HepG2 (cell line): ENCODE results near the gene C11orf54. TPM values are rescaled to one million over a fixed set of nuclear protein-coding genes. Genes with fewer than 3 reads are reported as not detected.
A peak's percentile ranks its signal among the peaks of the same experiment; 100 is the strongest.

Experiments
- ETV5 ChIP-seq: IDR thresholded peaks from 2 replicates; pipeline ENCODE4 v1.6.1; 2018; ENCODE audit warnings: missing biosample characterization, missing genetic modification reagents, inconsistent platforms, borderline replicate concordance
- GZF1 ChIP-seq: sonication (generic); formaldehyde crosslinking; IDR thresholded peaks from 2 replicates; pipeline ENCODE4 v1.5.1; 2020; ENCODE audit warnings: mild to moderate bottlenecking, missing genetic modification reagents
- HOXA3 ChIP-seq: sonication (generic); formaldehyde crosslinking; IDR thresholded peaks from 2 replicates; pipeline ENCODE4 v1.5.0; 2020; ENCODE audit warnings: missing genetic modification reagents
- KDM1A ChIP-seq: IDR thresholded peaks from 2 replicates; pipeline ENCODE4 v1.6.1; 2016; ENCODE audit warnings: missing compliant biosample characterization
- KMT2B ChIP-seq: IDR thresholded peaks from 2 replicates; pipeline ENCODE4 v1.6.1; 2016; ENCODE audit warnings: missing genetic modification reagents, missing compliant biosample characterization
- NFRKB ChIP-seq: fragments of 450-650 bp; IDR thresholded peaks from 2 replicates; pipeline ENCODE4 v1.6.1; 2017
- NR1H2 ChIP-seq: sonication (generic); formaldehyde crosslinking; IDR thresholded peaks from 2 replicates; pipeline ENCODE4 v1.8.1; 2022; ENCODE audit warnings: low read depth, missing genetic modification reagents, borderline replicate concordance
- NR2F1 ChIP-seq, 2 experiments: fragments of 450-650 bp in 1 of 2; formaldehyde crosslinking in 1 of 2; IDR thresholded peaks; 2 replicates each; pipeline versions ENCODE4 v1.5.0 to v1.6.1; 2016 to 2020; ENCODE audit warnings: mild to moderate bottlenecking in 1 of 2, missing compliant biosample characterization in 1 of 2, missing genetic modification reagents in 1 of 2, moderate library complexity in 1 of 2
- PITX1 ChIP-seq: sonication (generic); formaldehyde crosslinking; IDR thresholded peaks from 2 replicates; pipeline ENCODE4 v1.5.1; 2020; ENCODE audit warnings: mild to moderate bottlenecking, missing genetic modification reagents
- RELA ChIP-seq: sonication (generic); formaldehyde crosslinking; IDR thresholded peaks from 2 replicates; pipeline ENCODE4 v1.4.0; 2020; ENCODE audit warnings: missing genetic modification reagents
- TAF15 ChIP-seq: fragments of 200-400 bp; formaldehyde crosslinking; IDR thresholded peaks from one replicate; pipeline ENCODE4 v1.6.1; 2018; ENCODE audit warnings: mild to moderate bottlenecking, low read depth, low read length; ENCODE audit not compliant: poor library complexity, severe bottlenecking
- ZFAT ChIP-seq: sonication (generic); formaldehyde crosslinking; conservative IDR thresholded peaks from 2 replicates; pipeline ENCODE4 v1.8.1; 2023; ENCODE audit warnings: missing genetic modification reagents, inconsistent platforms
- ZNF562 ChIP-seq: sonication (generic); formaldehyde crosslinking; IDR thresholded peaks from 2 replicates; pipeline ENCODE4 v1.8.0; 2022; ENCODE audit warnings: missing genetic modification reagents, borderline replicate concordance
- ZNF747 ChIP-seq: sonication (generic); formaldehyde crosslinking; IDR thresholded peaks from 2 replicates; pipeline ENCODE4 v1.8.1; 2023; ENCODE audit warnings: missing genetic modification reagents, mild to moderate bottlenecking, borderline replicate concordance
- polyA plus RNA-seq, 8 experiments: library from polyadenylated mRNA; depleted of rRNA in 3 of 8; stranded (reverse) in 7 of 8; unstranded in 1 of 8; fragments of >200 nt; fragmentation: Illumina TruSeq in 4 of 8; extraction: Trizol in 4 of 8; gene quantifications; 2 replicates each; pipeline versions ENCODE4 v1.2.1 to v1.2.3, GENCODE V29; 2011 to 2016; ENCODE audit warnings: low read depth in 4 of 8, missing spikeins in 1 of 8, mixed read lengths in 1 of 8; ENCODE audit not compliant: insufficient read depth in 1 of 8
- total RNA-seq, 5 experiments: library from RNA; depleted of rRNA; stranded (reverse); fragments of >200 nt; fragmentation: Illumina TruSeq; extraction: Trizol; gene quantifications; 2 replicates each; pipeline ENCODE4 v1.2.3, GENCODE V29; 2016; ENCODE audit warnings: low read depth in 1 of 5
- TF ChIP-seq, protein P1 (sequence below): sonication (generic); formaldehyde crosslinking; IDR thresholded peaks from 2 replicates; pipeline ENCODE4 v1.5.0; 2020; ENCODE audit warnings: missing genetic modification reagents, mild to moderate bottlenecking, borderline replicate concordance
- TF ChIP-seq, protein P2 (sequence below): sonication (generic); formaldehyde crosslinking; IDR thresholded peaks from 2 replicates; pipeline ENCODE4 v1.4.0; 2020; ENCODE audit warnings: missing genetic modification reagents, borderline replicate concordance
- TF ChIP-seq, protein P3 (sequence below): IDR thresholded peaks from 2 replicates; pipeline ENCODE4 v1.6.1; 2016; ENCODE audit warnings: control low read depth
- TF ChIP-seq, protein P4 (sequence below): sonication (generic); formaldehyde crosslinking; conservative IDR thresholded peaks from 2 replicates; pipeline ENCODE4 v1.8.1; 2023; ENCODE audit warnings: missing genetic modification reagents
- TF ChIP-seq, protein P5 (sequence below): sonication (generic); formaldehyde crosslinking; IDR thresholded peaks from 2 replicates; pipeline ENCODE4 v1.8.1; 2022; ENCODE audit warnings: low read depth, mild to moderate bottlenecking, missing genetic modification reagents
- TF ChIP-seq, protein P6 (sequence below): sonication (generic); formaldehyde crosslinking; IDR thresholded peaks from 2 replicates; pipeline ENCODE4 v1.4.0; 2020; ENCODE audit warnings: missing genetic modification reagents

C11orf54 gene
- total and polyA plus RNA-seq, 2 of the 13 experiments (the other 11 are each of a cell fraction or from before 2014, with no cell fraction given): 42.7 to 50.1 TPM

DNA sequence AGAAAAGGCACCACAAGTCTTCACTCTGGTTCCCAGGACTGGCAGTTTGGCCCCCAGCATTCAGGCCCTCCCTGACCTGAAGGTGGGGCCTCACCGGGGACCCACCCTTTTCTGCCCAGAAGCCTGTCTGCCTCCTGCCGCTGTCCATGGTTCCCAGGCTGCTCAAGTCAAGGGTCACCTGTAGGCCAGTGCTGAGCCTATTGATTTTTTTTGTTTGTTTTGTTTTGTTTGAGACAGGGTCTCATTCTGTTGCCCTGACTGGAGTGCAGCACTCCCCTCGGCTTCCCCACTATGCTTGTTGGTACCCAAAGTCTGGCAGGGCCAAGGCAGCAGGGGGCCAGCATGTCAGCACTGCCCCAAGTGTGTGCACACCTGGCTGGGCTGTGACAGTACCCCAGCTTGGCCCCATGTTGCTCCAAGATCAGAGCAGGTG lies 31.6 kb downstream of the C11orf54 start (continued):
- TF ChIP-seq, protein P1, sequence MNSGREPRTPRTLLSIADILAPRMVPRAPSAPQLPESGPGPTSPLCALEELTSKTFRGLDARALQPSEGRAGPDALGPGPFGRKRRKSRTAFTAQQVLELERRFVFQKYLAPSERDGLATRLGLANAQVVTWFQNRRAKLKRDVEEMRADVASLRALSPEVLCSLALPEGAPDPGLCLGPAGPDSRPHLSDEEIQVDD (CRISPR knock-in tag): no peak
- TF ChIP-seq, protein P2, sequence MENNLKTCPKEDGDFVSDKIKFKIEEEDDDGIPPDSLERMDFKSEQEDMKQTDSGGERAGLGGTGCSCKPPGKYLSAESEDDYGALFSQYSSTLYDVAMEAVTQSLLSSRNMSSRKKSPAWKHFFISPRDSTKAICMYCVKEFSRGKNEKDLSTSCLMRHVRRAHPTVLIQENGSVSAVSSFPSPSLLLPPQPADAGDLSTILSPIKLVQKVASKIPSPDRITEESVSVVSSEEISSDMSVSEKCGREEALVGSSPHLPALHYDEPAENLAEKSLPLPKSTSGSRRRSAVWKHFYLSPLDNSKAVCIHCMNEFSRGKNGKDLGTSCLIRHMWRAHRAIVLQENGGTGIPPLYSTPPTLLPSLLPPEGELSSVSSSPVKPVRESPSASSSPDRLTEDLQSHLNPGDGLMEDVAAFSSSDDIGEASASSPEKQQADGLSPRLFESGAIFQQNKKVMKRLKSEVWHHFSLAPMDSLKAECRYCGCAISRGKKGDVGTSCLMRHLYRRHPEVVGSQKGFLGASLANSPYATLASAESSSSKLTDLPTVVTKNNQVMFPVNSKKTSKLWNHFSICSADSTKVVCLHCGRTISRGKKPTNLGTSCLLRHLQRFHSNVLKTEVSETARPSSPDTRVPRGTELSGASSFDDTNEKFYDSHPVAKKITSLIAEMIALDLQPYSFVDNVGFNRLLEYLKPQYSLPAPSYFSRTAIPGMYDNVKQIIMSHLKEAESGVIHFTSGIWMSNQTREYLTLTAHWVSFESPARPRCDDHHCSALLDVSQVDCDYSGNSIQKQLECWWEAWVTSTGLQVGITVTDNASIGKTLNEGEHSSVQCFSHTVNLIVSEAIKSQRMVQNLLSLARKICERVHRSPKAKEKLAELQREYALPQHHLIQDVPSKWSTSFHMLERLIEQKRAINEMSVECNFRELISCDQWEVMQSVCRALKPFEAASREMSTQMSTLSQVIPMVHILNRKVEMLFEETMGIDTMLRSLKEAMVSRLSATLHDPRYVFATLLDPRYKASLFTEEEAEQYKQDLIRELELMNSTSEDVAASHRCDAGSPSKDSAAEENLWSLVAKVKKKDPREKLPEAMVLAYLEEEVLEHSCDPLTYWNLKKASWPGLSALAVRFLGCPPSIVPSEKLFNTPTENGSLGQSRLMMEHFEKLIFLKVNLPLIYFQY: peak; percentile 80
- peak; percentile 58; the same call in 1 of the 2 replicates for TF ChIP-seq HOXA3 (CRISPR knock-in tag)
- TF ChIP-seq ZNF747 (CRISPR knock-in tag): no peak; the same call in 1 of the 2 replicates
- TF ChIP-seq, protein P3, sequence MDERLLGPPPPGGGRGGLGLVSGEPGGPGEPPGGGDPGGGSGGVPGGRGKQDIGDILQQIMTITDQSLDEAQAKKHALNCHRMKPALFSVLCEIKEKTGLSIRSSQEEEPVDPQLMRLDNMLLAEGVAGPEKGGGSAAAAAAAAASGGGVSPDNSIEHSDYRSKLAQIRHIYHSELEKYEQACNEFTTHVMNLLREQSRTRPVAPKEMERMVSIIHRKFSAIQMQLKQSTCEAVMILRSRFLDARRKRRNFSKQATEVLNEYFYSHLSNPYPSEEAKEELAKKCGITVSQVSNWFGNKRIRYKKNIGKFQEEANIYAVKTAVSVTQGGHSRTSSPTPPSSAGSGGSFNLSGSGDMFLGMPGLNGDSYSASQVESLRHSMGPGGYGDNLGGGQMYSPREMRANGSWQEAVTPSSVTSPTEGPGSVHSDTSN (CRISPR knock-in tag): no peak
- TF ChIP-seq ETV5 (CRISPR knock-in tag): peak; percentile 42; the same call in 1 of the 2 replicates
- no peak for TF ChIP-seq ZFAT (CRISPR knock-in tag)
- peak; percentile 78; the same call in 1 of the 2 replicates for TF ChIP-seq PITX1 (CRISPR knock-in tag)
- TF ChIP-seq TAF15: no peak
- TF ChIP-seq NFRKB: no peak
- no peak for TF ChIP-seq ZNF562 (CRISPR knock-in tag)
- TF ChIP-seq, protein P4, sequence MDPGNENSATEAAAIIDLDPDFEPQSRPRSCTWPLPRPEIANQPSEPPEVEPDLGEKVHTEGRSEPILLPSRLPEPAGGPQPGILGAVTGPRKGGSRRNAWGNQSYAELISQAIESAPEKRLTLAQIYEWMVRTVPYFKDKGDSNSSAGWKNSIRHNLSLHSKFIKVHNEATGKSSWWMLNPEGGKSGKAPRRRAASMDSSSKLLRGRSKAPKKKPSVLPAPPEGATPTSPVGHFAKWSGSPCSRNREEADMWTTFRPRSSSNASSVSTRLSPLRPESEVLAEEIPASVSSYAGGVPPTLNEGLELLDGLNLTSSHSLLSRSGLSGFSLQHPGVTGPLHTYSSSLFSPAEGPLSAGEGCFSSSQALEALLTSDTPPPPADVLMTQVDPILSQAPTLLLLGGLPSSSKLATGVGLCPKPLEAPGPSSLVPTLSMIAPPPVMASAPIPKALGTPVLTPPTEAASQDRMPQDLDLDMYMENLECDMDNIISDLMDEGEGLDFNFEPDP (CRISPR knock-in tag): no peak
- TF ChIP-seq KDM1A (CRISPR knock-in tag): no peak
- TF ChIP-seq NR2F1 (CRISPR knock-in tag; IDR thresholded peaks at IDR 0.05): peak; percentile 73 to 80; a peak in 3 of 4 replicates
- TF ChIP-seq, protein P5, sequence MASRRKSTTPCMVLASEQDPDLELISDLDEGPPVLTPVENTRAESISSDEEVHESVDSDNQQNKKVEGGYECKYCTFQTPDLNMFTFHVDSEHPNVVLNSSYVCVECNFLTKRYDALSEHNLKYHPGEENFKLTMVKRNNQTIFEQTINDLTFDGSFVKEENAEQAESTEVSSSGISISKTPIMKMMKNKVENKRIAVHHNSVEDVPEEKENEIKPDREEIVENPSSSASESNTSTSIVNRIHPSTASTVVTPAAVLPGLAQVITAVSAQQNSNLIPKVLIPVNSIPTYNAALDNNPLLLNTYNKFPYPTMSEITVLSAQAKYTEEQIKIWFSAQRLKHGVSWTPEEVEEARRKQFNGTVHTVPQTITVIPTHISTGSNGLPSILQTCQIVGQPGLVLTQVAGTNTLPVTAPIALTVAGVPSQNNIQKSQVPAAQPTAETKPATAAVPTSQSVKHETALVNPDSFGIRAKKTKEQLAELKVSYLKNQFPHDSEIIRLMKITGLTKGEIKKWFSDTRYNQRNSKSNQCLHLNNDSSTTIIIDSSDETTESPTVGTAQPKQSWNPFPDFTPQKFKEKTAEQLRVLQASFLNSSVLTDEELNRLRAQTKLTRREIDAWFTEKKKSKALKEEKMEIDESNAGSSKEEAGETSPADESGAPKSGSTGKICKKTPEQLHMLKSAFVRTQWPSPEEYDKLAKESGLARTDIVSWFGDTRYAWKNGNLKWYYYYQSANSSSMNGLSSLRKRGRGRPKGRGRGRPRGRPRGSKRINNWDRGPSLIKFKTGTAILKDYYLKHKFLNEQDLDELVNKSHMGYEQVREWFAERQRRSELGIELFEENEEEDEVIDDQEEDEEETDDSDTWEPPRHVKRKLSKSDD: 0 out of 2 replicates have a peak, but pooled peaks have one; percentile 23
- no peak for TF ChIP-seq RELA
- peak; percentile 76; the same call in 1 of the 2 replicates for TF ChIP-seq KMT2B (CRISPR knock-in tag)
- TF ChIP-seq, protein P6, sequence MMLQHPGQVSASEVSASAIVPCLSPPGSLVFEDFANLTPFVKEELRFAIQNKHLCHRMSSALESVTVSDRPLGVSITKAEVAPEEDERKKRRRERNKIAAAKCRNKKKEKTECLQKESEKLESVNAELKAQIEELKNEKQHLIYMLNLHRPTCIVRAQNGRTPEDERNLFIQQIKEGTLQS (CRISPR knock-in tag): no peak
- TF ChIP-seq NR1H2 (CRISPR knock-in tag): peak; percentile 58; the same call in 1 of the 2 replicates
- no peak for TF ChIP-seq GZF1 (CRISPR knock-in tag)
